Measurements from ENCODE around the gene C1QL3. TPM values are rescaled to one million over a fixed set of nuclear protein-coding genes. Genes with fewer than 3 reads are reported as not detected.

C1QL3 gene
- total RNA-seq, 2 donors from 2014 or later: 0.20 TPM; not detected in 1

GRCh38 chr10:16493884-16494536, 27.7 kb downstream of the C1QL3 start:
- Mint-ChIP-seq H3K4me3 (no peak overlapping the region), H3K27me3 (ENCODE audit: insufficient read depth) (no peaks in the 10 kb centered on the region), H3K4me1 (peaks cover 19% of the 10 kb centered on the region), H3K27ac (no peak overlapping the region), H3K36me3 (ENCODE audit: low read depth) (no peaks in the 10 kb centered on the region), H3K9me3 (no peaks in the 10 kb centered on the region)
- Histone ChIP-seq H3K9ac (ENCODE audit: extremely low read depth, low read length, poor library complexity, severe bottlenecking) (no peak overlapping the region), H3K4me3 (ENCODE audit: low read length) (no peak overlapping the region), H3K4me1 (ENCODE audit: control insufficient read depth, insufficient read depth, low read length) (peaks cover 9% of the 10 kb centered on the region), H3K27me3 (ENCODE audit: control insufficient read depth, insufficient read depth, low read length, poor library complexity, severe bottlenecking) (no peaks in the 10 kb centered on the region), H3K36me3 (ENCODE audit: control insufficient read depth, insufficient read depth, low read length) (no peaks in the 10 kb centered on the region), H3K9me3 (ENCODE audit: control insufficient read depth, low read length) (no peaks in the 10 kb centered on the region), H3K27ac (ENCODE audit: low read depth, low read length) (no peak overlapping the region)
- 86 to 93% methylated on average over 2 to 10 of the region's 10 CpGs for WGBS, 2 experiments (ENCODE audit: insufficient coverage in 1 of 2, insufficient read length in 1 of 2)
- TF ChIP-seq CTCF (conservative IDR thresholded peaks at IDR 0.05): no peak
- no peak for DNase-seq

GRCh38 chr10:16491933-16492332, 29.7 kb downstream of the C1QL3 start:
- Mint-ChIP-seq H3K27me3 (ENCODE audit: insufficient read depth) (no peaks in the 10 kb centered on the region), H3K36me3 (ENCODE audit: low read depth) (no peaks in the 10 kb centered on the region), H3K9me3 (no peaks in the 10 kb centered on the region), H3K27ac (no peak overlapping the region), H3K4me3 (no peak overlapping the region), H3K4me1 (peaks cover 19% of the 10 kb centered on the region)
- TF ChIP-seq CTCF (conservative IDR thresholded peaks at IDR 0.05): no peak
- Histone ChIP-seq H3K27ac (ENCODE audit: low read depth, low read length) (no peak overlapping the region), H3K9ac (ENCODE audit: extremely low read depth, low read length, poor library complexity, severe bottlenecking) (no peak overlapping the region), H3K36me3 (ENCODE audit: control insufficient read depth, insufficient read depth, low read length) (no peaks in the 10 kb centered on the region), H3K4me1 (ENCODE audit: control insufficient read depth, insufficient read depth, low read length) (peaks cover 9% of the 10 kb centered on the region), H3K4me3 (ENCODE audit: low read length) (no peak overlapping the region), H3K9me3 (ENCODE audit: control insufficient read depth, low read length) (no peaks in the 10 kb centered on the region), H3K27me3 (ENCODE audit: control insufficient read depth, insufficient read depth, low read length, poor library complexity, severe bottlenecking) (no peaks in the 10 kb centered on the region)
- 17 to 40% methylated on average over 2 of the region's 2 CpGs for WGBS, 2 experiments (ENCODE audit: insufficient coverage in 1 of 2, insufficient read length in 1 of 2)
- no peak for DNase-seq

GRCh38 chr10:16490511-16490910, 31.2 kb downstream of the C1QL3 start:
- no peaks in the 10 kb centered on the region for H3K9me3 Mint-ChIP-seq
- no peak overlapping the region for H3K9ac ChIP-seq (ENCODE audit: extremely low read depth, low read length, poor library complexity, severe bottlenecking)
- H3K4me1 Mint-ChIP-seq: peaks cover 17% of the 10 kb centered on the region

More at GRCh38 chr10:16490511-16490910, 31.2 kb downstream of the C1QL3 start:
- Histone ChIP-seq H3K4me1 (ENCODE audit: control insufficient read depth, insufficient read depth, low read length) (peaks cover 9% of the 10 kb centered on the region), H3K36me3 (ENCODE audit: control insufficient read depth, insufficient read depth, low read length) (no peaks in the 10 kb centered on the region), H3K27me3 (ENCODE audit: control insufficient read depth, insufficient read depth, low read length, poor library complexity, severe bottlenecking) (no peaks in the 10 kb centered on the region), H3K27ac (ENCODE audit: low read depth, low read length) (no peak overlapping the region), H3K9me3 (ENCODE audit: control insufficient read depth, low read length) (no peaks in the 10 kb centered on the region), H3K4me3 (ENCODE audit: low read length) (no peak overlapping the region)
- Mint-ChIP-seq H3K36me3 (ENCODE audit: low read depth) (no peaks in the 10 kb centered on the region), H3K27ac (no peak overlapping the region), H3K4me3 (no peak overlapping the region), H3K27me3 (ENCODE audit: insufficient read depth) (no peaks in the 10 kb centered on the region)
- no peak for DNase-seq
- no peak for TF ChIP-seq CTCF (conservative IDR thresholded peaks at IDR 0.05)
- 97% methylated on average over 3 of the region's 3 CpGs; no CpG with 5 or more reads in 1 of the 2 experiments for WGBS, 2 experiments (ENCODE audit: insufficient coverage in 1 of 2, insufficient read length in 1 of 2)

Data from endodermal cell (in vitro differentiated cells).